Measurements from ENCODE around the gene KIR3DL2. TPM values are rescaled to one million over a fixed set of nuclear protein-coding genes. Genes with fewer than 3 reads are reported as not detected.
"Not testable (repeated sequence)": the region's sequence is repeated elsewhere in the genome, so short reads cannot be mapped to it uniquely, and the experiment has no call there.

KIR3DL2 gene
- total RNA-seq (2014; rRNA removed) = not detected in 2 replicates
- polyA plus RNA-seq (2012) = not detected

DNA sequence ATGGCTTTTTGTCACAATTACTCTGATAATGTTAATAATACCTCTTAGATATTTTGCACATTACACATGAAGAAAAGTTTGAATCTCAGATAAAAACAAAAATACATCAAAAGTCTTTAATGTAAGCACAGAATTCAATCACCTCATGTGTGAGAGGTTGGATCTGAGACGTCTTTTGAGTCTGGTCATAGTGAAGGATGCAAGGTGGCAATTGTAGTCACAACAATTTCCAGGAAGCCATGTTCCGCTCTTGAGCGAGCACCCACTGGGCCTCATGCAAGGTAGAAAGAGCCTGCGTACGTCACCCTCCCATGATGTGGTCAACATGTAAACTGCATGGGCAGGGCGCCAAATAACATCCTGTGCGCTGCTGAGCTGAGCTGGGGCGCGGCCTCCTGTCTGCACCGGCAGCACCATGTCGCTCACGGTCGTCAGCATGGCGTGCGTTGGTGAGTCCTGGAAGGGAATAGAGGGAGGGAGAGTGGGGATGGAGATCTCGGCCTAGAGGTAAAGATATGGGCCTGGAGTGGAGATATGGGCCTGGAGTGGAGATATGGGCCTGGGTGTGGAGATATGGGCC is at the start of gene KIR3DL2:
TSS of gene KIR3DL2 (plus strand) at position 383 of the 580 bp plus-strand sequence. CDS start at position 416, 33 bp downstream.
- not testable (repeated sequence) for DNase-seq (ENCODE audit: low read depth)

DNA sequence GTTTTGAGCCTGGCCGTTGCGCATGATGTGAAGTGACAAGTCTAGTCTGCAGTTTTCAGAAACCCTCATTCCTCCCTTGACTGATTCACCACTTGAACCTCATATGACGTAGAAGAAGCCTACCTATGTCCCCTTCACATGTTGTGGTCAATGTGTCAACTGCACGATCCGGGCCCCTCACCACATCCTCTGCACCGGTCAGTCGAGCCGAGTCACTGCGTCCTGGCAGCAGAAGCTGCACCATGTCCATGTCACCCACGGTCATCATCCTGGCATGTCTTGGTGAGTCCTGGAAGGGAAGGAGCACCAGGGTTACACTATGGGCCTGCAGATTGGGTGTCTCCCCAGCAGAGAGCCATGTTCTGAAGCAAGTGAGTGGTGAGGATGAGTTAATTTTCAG is 46.8 kb upstream of the KIR3DL2 start, which contains the start of gene KIR2DL4:
TSS of gene KIR2DL4 (plus strand) at position 201 of the 400 bp plus-strand sequence. CDS start at position 243, 42 bp downstream.
- DNase-seq (ENCODE audit: low read depth) = no peak

DNA sequence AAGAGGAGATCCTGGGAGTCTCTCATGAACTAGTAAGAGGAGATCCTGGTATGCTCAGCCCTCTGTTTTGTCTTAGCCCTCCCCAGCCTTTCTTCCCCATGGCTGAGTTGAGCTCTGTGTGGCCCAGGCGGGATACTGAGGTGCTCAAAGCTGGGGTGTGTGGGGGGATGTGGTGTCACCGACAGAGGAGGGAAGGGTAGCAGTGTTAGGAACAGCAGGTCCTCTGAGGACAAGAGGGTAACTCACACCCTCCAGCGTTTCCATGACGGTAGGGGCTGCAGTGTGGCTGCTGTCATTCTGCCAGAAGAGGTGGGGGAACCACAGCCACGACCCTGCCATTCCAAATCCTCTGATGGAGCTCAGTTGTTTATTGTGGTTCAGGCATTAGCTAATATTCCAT is 46.1 kb upstream of the KIR3DL2 start:
- no peak for DNase-seq (ENCODE audit: low read depth)

DNA sequence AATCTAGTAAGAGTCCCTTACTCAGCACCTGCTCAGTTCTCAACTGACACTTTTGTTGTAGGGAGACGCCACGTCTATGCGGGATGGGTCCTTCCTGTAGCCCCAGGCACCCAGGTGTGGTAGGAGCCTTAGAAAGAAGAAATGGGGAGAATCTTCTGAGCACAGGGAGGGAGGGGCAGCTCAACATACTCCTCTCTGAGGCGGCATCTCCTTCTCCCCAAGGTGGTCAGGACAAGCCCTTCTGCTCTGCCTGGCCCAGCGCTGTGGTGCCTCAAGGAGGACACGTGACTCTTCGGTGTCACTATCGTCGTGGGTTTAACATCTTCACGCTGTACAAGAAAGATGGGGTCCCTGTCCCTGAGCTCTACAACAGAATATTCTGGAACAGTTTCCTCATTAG is 45.7 kb upstream of the KIR3DL2 start:
- DNase-seq (ENCODE audit: low read depth) = no peak

DNA sequence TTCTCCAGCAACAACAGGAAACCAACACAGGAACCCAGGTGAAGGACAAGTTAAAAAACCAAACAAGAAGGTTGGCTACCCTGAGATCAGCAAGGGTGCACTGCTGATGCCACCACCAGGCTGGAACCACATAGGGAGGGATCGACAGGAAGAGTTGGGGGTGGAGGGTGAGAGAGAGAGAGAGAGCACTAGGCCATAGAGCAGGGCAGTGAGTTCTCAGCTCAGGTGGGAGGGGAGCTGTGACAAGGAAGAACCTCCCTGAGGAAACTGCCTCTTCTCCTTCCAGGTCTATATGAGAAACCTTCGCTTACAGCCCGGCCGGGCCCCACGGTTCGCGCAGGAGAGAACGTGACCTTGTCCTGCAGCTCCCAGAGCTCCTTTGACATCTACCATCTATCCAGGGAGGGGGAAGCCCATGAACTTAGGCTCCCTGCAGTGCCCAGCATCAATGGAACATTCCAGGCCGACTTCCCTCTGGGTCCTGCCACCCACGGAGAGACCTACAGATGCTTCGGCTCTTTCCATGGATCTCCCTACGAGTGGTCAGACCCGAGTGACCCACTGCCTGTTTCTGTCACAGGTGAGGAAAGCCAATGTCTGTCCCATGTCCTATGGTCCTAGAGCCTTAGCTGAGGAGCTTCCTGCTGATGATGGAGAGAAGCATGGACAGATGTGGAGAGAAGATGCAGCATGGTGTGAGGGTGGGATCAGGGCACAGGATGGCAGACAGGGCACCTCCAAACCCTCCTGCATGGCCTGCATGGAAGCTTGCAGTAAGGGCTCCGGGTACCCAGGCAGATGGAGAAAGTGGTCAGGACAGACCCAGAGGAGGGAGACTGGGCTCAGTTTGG is 44.4 kb upstream of the KIR3DL2 start:
- DNase-seq (ENCODE audit: low read depth) = no peak

DNA sequence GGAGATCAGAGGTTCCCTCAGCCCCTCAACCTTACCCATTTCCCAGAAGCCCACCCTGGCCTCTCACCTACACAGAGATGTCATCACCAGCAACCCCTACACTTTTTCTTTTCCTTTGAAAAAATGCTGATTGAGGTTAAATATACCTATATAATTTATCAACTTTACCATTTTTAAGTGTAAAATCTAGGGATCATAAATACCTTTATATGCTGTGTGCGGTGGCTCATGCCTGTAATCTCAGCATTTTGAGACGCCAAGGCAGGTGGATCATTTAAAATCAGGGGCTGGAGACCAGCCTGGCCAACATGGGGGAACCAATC is 43.8 kb upstream of the KIR3DL2 start:
- no peak for DNase-seq (ENCODE audit: low read depth)

DNA sequence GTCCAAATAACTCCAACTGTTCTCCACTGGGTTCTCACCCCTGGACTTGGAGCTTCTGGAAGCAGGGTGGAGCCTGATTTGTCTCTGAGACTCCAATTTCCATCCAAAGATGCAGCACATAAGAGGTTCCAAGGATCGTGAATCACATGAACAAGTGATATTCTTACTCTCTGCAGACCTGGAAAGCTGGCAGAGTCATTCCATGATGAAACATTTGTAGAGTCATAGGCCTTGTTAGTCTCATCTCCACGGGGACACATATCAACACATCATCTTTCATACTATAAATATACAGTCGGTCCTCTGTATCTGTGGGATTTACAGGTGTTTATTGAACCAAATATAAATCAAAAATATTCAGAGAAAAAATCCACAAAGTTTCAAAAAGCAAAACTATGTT is 35.7 kb upstream of the KIR3DL2 start:
- not testable (repeated sequence) for DNase-seq (ENCODE audit: low read depth)

DNA sequence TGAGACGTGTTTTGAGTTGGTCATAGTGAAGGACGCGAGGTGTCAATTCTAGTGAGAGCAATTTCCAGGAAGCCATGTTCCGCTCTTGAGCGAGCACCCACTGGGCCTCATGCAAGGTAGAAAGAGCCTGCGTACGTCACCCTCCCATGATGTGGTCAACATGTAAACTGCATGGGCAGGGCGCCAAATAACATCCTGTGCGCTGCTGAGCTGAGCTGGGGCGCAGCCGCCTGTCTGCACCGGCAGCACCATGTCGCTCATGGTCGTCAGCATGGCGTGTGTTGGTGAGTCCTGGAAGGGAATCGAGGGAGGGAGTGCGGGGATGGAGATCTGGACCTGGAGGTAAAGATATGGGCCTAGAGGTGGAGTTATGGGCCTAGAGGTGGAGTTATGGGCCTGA is 34.0 kb upstream of the KIR3DL2 start, which contains the start of gene KIR3DL1:
TSS of gene KIR3DL1 (plus strand) at position 218 of the 400 bp plus-strand sequence.
- DNase-seq (ENCODE audit: low read depth) = not testable (repeated sequence)

DNA sequence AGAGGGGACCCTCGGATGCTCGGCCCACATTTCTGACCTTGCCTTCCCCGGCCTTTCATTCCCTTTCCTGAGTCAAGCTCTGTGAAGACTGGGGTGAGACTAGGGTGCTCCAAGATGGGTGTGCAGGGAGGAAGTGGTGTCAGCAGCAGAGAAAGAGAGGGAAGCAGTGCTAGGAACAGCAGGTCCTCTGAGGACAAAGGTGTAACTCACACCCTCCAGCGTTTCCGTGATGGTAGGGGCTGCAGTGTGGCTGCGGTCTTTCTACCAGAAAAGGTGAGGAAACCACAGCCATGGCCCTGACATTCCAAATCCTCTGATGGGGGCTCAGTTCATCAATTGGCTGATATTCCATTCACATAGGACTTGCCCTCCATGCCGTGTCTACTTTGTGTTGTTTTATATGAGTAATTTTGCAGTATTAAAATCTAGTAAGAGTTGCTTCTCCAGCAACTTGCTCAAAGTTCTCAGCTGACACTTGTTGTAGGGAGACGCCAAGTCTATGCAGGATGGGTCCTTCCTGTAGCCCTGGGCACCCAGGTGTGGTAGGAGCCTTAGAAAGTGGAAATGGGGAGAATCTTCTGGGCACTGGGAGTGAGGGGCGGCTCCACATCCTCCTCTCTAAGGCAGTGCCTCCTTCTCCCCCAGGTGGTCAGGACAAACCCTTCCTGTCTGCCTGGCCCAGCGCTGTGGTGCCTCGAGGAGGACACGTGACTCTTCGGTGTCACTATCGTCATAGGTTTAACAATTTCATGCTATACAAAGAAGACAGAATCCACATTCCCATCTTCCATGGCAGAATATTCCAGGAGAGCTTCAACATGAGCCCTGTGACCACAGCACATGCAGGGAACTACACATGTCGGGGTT is 32.3 kb upstream of the KIR3DL2 start:
- no peak for DNase-seq (ENCODE audit: low read depth)

DNA sequence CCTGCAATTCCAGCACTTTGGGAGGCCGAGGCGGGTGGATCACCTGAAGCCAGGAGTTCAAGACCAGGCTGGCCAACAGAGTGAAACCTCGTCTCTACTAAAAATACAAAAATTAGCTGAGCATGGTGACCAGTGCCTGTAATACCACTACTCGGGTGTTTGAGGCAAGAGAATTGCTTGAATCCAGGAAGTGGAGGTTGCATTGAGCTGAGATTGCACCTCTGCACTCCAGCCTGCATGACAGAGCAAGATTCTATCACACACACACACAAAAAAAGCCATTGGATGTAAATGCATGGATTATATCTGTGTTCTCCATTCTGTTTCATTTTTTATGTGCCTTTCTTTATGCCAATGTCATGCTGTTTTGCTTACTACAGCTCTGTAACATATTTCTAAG is 25.8 kb upstream of the KIR3DL2 start:
- not testable (repeated sequence) for DNase-seq (ENCODE audit: low read depth)

DNA sequence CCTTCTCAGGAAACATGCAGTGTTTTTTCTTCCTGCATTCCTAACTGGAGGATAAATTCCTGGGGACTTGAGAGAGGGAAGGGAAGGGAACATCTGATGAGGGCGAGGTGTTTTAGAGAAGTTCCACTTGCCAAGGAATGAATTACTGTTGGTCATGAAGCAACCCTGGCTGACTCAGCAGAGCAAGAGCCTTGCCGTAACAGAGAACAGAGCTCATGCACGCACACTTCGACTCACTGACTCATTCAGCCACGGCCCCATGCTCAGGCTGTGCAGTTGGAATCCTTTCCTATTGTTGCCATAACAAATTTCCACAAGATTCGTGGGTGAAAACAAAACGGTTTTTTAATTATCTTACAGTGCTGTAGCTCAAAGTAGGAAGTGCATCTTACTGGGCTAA is 24.9 kb upstream of the KIR3DL2 start:
- not testable (repeated sequence) for DNase-seq (ENCODE audit: low read depth)

DNA sequence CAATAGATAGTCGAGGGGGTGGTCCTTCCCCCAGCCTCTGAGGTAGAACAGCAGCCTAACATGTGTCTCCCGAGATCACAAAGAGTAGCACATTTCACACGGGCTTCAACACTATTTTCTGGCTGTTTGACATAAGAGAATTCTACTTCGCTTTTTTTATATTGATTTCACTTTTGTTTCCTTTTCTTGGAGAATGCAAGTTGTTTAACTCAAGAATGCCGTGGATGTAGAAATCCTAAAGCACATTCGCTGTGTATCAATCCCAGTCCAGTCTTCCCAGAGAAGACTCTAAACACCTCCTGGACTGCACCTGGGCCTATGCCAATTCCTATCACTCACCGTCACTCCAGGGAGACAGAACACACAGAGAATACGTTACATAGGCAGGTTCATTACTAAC is 22.2 kb upstream of the KIR3DL2 start:
- DNase-seq (ENCODE audit: low read depth) = not testable (repeated sequence)

DNA sequence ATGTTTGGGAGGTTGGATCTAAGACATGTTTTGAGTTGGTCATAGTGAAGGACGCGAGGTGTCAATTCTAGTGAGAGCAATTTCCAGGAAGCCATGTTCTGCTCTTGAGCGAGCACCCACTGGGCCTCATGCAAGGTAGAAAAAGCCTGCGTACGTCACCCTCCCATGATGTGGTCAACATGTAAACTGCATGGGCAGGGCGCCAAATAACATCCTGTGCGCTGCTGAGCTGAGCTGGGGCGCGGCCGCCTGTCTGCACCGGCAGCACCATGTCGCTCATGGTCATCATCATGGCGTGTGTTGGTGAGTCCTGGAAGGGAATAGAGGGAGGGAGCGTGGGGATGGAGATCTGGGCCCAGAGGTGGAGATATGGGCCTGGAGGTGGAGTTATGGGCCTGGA is 17.7 kb upstream of the KIR3DL2 start, which contains the start of gene KIR2DS4:
TSS of gene KIR2DS4 (plus strand) at position 181 of the 400 bp plus-strand sequence.
- not testable (repeated sequence) for DNase-seq (ENCODE audit: low read depth)

DNA sequence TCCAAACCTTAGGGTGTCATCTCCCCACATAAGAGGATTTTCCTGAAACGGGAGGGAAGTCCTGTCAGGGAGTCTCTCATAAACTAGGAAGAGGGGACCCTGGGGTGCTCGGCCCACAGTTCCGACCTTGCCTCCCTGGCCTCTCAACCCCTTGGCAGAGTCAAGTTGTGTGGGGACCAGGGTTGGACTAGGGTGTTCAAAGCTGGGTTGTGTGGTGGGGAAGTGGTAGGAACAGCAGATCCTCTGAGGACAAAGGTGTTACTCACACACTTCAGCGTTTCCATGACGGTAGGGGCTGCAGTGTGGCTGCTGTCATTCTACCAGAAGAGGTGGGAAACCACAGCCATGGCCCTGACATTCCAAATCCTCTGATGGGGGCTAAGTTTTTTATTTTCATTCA is 15.1 kb upstream of the KIR3DL2 start:
- DNase-seq (ENCODE audit: low read depth) = not testable (repeated sequence)

DNA sequence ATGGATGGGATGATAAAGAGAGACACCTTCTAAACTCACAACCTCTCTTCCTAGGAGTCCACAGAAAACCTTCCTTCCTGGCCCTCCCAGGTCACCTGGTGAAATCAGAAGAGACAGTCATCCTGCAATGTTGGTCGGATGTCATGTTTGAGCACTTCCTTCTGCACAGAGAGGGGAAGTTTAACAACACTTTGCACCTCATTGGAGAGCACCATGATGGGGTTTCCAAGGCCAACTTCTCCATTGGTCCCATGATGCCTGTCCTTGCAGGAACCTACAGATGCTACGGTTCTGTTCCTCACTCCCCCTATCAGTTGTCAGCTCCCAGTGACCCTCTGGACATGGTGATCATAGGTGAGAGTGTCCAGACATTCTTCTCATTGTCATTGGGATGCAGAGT is 12.7 kb upstream of the KIR3DL2 start:
- not testable (repeated sequence) for DNase-seq (ENCODE audit: low read depth)

DNA sequence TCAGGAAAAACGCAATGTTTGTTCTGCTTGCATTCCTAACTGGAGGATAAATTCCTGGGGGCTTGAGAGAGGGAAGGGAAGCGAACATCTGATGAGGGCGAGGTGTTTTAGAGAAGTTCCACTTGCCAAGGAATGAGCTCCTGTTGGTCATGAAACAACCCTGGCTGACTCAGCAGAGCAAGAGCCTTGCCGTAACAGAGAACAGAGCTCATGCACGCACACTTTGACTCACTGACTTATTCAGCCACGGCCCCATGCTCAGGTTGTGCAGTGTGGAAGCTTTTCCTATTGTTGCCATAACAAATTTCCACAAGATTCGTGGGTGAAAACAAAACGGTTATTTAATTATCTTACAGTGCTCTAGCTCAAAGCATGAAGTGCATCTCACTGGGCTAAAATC is 7.1 kb upstream of the KIR3DL2 start:
- DNase-seq (ENCODE audit: low read depth) = not testable (repeated sequence)

DNA sequence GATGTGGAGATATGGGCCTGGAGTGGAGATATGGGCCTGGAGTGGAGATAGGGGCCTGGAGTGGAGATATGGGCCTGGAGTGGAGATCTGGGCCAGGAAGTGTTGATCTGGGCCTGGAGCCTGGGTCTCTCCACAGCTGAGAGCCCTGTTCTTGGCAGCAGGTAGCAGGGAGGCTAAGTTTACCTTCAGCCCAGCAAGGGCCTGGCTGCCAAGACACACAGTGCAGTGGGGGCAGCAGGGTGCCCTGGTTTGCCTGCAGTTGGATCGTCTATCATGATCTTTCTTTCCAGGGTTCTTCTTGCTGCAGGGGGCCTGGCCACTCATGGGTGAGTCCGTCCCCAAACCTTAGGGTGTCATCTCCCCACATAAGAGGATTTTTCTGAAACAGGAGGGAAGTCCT is 687 bp downstream of the KIR3DL2 start:
- DNase-seq (ENCODE audit: low read depth) = no peak

DNA sequence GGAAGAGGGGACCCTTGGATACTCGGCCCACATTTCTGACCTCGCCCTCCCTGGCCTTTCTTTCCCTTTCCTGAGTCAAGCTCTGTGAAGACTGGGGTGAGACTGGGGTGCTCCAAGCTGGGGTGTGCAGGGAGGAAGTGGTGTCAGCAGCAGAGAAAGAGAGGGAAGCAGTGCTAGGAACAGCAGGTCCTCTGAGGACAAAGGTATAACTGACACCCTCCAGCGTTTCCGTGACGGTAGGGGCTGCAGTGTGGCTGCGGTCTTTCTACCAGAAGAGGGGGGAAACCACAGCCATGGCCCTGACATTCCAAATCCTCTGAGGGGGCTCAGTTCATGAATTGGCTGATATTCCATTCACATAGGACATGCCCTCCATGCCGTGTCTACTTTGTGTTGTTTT is 1.1 kb downstream of the KIR3DL2 start:
- DNase-seq (ENCODE audit: low read depth) = no peak

DNA sequence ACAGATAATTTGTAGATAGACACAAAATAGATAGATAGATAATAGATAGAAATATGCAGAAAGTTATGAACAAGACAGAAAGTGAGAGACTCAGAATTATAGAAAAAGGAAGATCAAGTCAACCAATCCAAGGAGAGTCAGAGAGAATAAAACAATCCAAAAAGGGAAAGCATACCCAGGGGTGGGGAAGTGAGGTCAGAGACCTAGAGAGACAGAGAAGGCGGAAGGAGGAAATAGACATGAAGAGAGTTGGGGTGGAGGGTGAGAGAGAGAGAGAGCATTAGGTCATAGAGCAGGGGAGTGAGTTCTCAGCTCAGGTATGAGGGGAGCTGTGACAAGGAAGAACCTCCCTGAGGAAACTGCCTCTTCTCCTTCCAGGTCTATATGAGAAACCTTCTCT is 5.0 kb downstream of the KIR3DL2 start:
- DNase-seq (ENCODE audit: low read depth) = not testable (repeated sequence)

DNA sequence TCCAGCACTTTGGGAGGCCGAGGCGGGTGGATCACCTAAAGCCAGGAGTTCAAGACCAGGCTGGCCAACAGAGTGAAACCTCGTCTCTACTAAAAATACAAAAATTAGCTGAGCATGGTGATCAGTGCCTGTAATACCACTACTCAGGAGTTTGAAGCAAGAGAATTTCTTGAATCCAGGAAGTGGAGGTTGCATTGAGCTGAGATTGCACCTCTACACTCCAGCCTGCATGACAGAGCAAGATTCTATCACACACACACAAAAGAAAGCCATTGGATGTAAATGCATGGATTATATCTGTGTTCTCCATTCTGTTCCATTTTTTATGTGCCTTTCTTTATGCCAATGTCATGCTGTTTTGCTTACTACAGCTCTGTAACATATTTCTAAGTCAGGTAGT is 8.2 kb downstream of the KIR3DL2 start:
- DNase-seq (ENCODE audit: low read depth) = not testable (repeated sequence)

DNA sequence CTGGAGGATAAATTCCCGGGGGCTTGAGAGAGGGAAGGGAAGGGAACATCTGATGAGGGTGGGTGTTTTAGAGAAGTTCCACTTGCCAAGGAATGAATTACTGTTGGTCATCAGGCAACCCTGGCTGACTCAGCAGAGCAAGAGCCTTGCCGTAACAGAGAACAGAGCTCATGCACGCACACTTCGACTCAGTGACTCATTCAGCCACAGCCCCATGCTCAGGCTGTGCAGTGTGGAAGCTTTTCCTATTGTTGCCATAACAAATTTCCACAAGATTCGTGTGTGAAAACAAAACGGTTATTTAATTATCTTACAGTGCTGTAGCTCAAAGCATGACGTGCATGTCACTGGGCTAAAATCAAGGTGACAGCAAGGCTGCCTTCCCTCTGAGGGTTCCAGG is 9.2 kb downstream of the KIR3DL2 start:
- peak; percentile 5 for DNase-seq (ENCODE audit: low read depth)

DNA sequence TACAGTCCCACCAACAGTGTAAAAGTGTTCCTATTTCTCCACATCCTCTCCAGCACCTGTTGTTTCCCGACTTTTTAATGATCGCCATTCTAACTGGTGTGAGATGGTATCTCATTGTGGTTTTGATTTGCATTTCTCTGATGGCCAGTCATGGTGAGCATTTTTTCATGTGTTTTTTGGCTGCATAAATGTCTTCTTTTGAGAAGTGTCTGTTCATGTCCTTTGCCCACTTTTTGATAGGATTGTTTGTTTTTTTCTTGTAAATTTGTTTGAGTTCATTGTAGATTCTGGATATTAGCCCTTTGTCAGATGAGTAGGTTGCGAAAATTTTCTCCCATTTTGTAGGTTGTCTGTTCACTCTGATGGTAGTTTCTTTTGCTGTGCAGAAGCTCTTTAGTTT is 13.2 kb downstream of the KIR3DL2 start:
- not testable (repeated sequence) for DNase-seq (ENCODE audit: low read depth)

Data from LHCN-M2 (cell line).